HCT116 (cell line): ENCODE measurements around the gene IL11. TPM values are rescaled to one million over a fixed set of nuclear protein-coding genes. Genes with fewer than 3 reads are reported as not detected.
A peak's percentile ranks its signal among the peaks of the same experiment; 100 is the strongest.

Source experiments
- ATAC-seq: fragments of 200-7000 bp; cut with Tn5 transposase; 2 replicates; pipeline ENCODE4 v1.9.1; 2020; ENCODE audit warnings: mild to moderate bottlenecking, moderate library complexity
- BruUV-seq: library from RNA; stranded (reverse); fragments of 400-500 nt; replicated peaks from 2 replicates; lab custom pipeline; 2021; lab: Mats Ljungman, UMichigan
- CTCF ChIA-PET: fragments of 300-600 bp; sonication (Branson Sonifier 250); formaldehyde crosslinking; loops from one replicate; lab custom pipeline; 2021; ENCODE audit warnings: antibody characterized with exemption; lab: Charles Lee
- POLR2A ChIA-PET: fragments of 300-600, 350-600 bp; sonication (Branson Sonifier 250); formaldehyde crosslinking; loops from one replicate; lab custom pipeline; 2021; ENCODE audit warnings: antibody characterized with exemption; lab: Charles Lee
- RAD21 ChIA-PET, 2 experiments: fragments of 300-600 bp; sonication (Branson Sonifier 250); formaldehyde crosslinking; loops; one replicate each; lab custom pipeline; 2023; ENCODE audit warnings: low total read pairs in 2 of 2; ENCODE audit not compliant: uncharacterized antibody in 2 of 2, unreplicated experiment in 2 of 2, low non-redundant PET in 1 of 2; lab: Charles Lee
- DNase-seq: peaks from one replicate; pipeline ENCODE4 v3.0.0-alpha.2; 2010; ENCODE audit warnings: low read depth, low spot score
- H2AFZ ChIP-seq: fragments of 200-600 bp; shearing (Covaris generic), sonication (generic); 2 replicates; pipeline ENCODE4 v1.6.1; 2017; ENCODE audit warnings: low read depth, mixed run types, mixed read lengths, antibody characterized with exemption, low read length; ENCODE audit not compliant: poor library complexity, severe bottlenecking
- H3K27ac ChIP-seq: 2 replicates; pipeline ENCODE4 v1.5.1; 2012; ENCODE audit warnings: low read depth, low read length
- H3K27me3 ChIP-seq: fragments of 200-600 bp; sonication (generic); 2 replicates; pipeline ENCODE4 v1.6.1; 2016; ENCODE audit warnings: mixed run types, low read length, mixed read lengths; ENCODE audit not compliant: insufficient read depth
- H3K36me3 ChIP-seq, 2 experiments: fragments of 200-500 bp in 1 of 2; fragments of 200-600 bp in 1 of 2; sonication (Bioruptor generic) in 1 of 2; sonication (generic) in 1 of 2; 2 replicates each; pipeline versions ENCODE4 v1.5.1 to v1.6.1; 2014 to 2016; ENCODE audit warnings: low read length in 2 of 2, inconsistent platforms in 1 of 2, mixed read lengths in 1 of 2, mixed run types in 1 of 2; ENCODE audit not compliant: insufficient read depth in 2 of 2, control insufficient read depth in 1 of 2
- H3K4me1 ChIP-seq, 2 experiments: fragments of 200-600 bp in 1 of 2; sonication (generic) in 1 of 2; 2 replicates each; pipeline versions ENCODE4 v1.5.1 to v1.6.1; 2012 to 2017; ENCODE audit warnings: low read length in 2 of 2, inconsistent platforms in 1 of 2, mild to moderate bottlenecking in 1 of 2, mixed read lengths in 1 of 2, mixed run types in 1 of 2, moderate library complexity in 1 of 2; ENCODE audit not compliant: insufficient read depth in 2 of 2, control insufficient read depth in 1 of 2
- H3K4me2 ChIP-seq: fragments of 200-600 bp; sonication (generic); 2 replicates; pipeline ENCODE4 v1.6.1; 2017; ENCODE audit warnings: mixed run types, low read length, mixed read lengths
- H3K4me3 ChIP-seq, 2 experiments: fragments of 200-600 bp in 1 of 2; sonication (generic) in 1 of 2; replicated peaks in 1 of 2; 2 replicates each; pipeline ENCODE4 v1.5.1; 2011 to 2016; ENCODE audit warnings: low read length in 2 of 2, control low read depth in 1 of 2, low read depth in 1 of 2, mild to moderate bottlenecking in 1 of 2, mixed read lengths in 1 of 2, mixed run types in 1 of 2
- H3K79me2 ChIP-seq: fragments of 200-600 bp; sonication (generic); 2 replicates; pipeline ENCODE4 v1.6.1; 2017; ENCODE audit warnings: mild to moderate bottlenecking, mixed run types, low read length, moderate library complexity, mixed read lengths; ENCODE audit not compliant: insufficient read depth
- H3K9ac ChIP-seq: fragments of 200-600 bp; sonication (generic); 2 replicates; pipeline ENCODE4 v1.6.1; 2016; ENCODE audit warnings: low read length, mixed read lengths
- H3K9me2 ChIP-seq: fragments of 200-600 bp; sonication (generic), shearing (Covaris generic); 2 replicates; pipeline ENCODE4 v1.6.1; 2017; ENCODE audit warnings: mixed run types, mild to moderate bottlenecking, moderate library complexity; ENCODE audit not compliant: insufficient read depth
- H3K9me3 ChIP-seq, 2 experiments: fragments of 200-500 bp in 1 of 2; fragments of 200-600 bp in 1 of 2; sonication (Bioruptor generic) in 1 of 2; sonication (generic) in 1 of 2; 2 replicates each; pipeline ENCODE4 v1.6.1; 2014 to 2017; ENCODE audit warnings: low read length in 2 of 2, mixed read lengths in 2 of 2, inconsistent platforms in 1 of 2, low read depth in 1 of 2, mild to moderate bottlenecking in 1 of 2, mixed run types in 1 of 2, moderate library complexity in 1 of 2; ENCODE audit not compliant: control insufficient read depth in 1 of 2, insufficient read depth in 1 of 2
- H4K20me1 ChIP-seq: fragments of 200-600 bp; sonication (generic), shearing (Covaris generic); 2 replicates; pipeline ENCODE4 v1.6.1; 2017; ENCODE audit warnings: mixed run types, mild to moderate bottlenecking, moderate library complexity; ENCODE audit not compliant: insufficient read depth
- CBX3 ChIP-seq: IDR thresholded peaks from 2 replicates; pipeline ENCODE4 v1.6.1; 2012; ENCODE audit warnings: low read depth
- CTCF ChIP-seq, 3 experiments: fragments of 200-600 bp in 1 of 3; sonication (generic) in 1 of 3; IDR thresholded peaks in 2 of 3; conservative IDR thresholded peaks in 1 of 3; 2 replicates each; pipeline ENCODE4 v1.5.1; 2012 to 2017; ENCODE audit warnings: low read depth in 2 of 3, low read length in 2 of 3, antibody characterized with exemption in 1 of 3, borderline replicate concordance in 1 of 3, control low read depth in 1 of 3, mild to moderate bottlenecking in 1 of 3, mixed read lengths in 1 of 3, mixed run types in 1 of 3, moderate library complexity in 1 of 3; ENCODE audit not compliant: insufficient read depth in 1 of 3
- EGR1 ChIP-seq: IDR thresholded peaks from 2 replicates; pipeline ENCODE4 v1.6.1; 2012; ENCODE audit warnings: low read depth
- ELF1 ChIP-seq: IDR thresholded peaks from 2 replicates; pipeline ENCODE4 v1.6.1; 2012; ENCODE audit warnings: low read depth, borderline replicate concordance
- EZH2 ChIP-seq: fragments of 200-600 bp; sonication (generic); IDR thresholded peaks from 2 replicates; pipeline ENCODE4 v1.6.1; 2017; ENCODE audit warnings: antibody characterized with exemption, mixed run types
- FOSL1 ChIP-seq: IDR thresholded peaks from 2 replicates; pipeline ENCODE4 v1.6.1; 2012; ENCODE audit warnings: low read depth
- JUND ChIP-seq: IDR thresholded peaks from 2 replicates; pipeline ENCODE4 v1.6.1; 2012
- MAX ChIP-seq: IDR thresholded peaks from 2 replicates; pipeline ENCODE4 v1.6.1; 2012
- POLR2A ChIP-seq: IDR thresholded peaks from 2 replicates; pipeline ENCODE4 v1.7.0; 2011; ENCODE audit warnings: borderline replicate concordance; ENCODE audit not compliant: insufficient read depth, insufficient read length; ENCODE audit errors: extremely low read depth
- POLR2AphosphoS5 ChIP-seq: IDR thresholded peaks from 2 replicates; pipeline ENCODE4 v1.6.1; 2011; ENCODE audit warnings: mild to moderate bottlenecking, low read depth, low read length, moderate library complexity
- RAD21 ChIP-seq: IDR thresholded peaks from 2 replicates; pipeline ENCODE4 v1.6.1; 2012; ENCODE audit warnings: low read depth, mild to moderate bottlenecking
- TCF7L2 ChIP-seq: IDR thresholded peaks from 2 replicates; pipeline ENCODE4 v1.7.0; 2011; ENCODE audit warnings: borderline replicate concordance, inconsistent platforms; ENCODE audit not compliant: insufficient read depth, insufficient read length; ENCODE audit errors: extremely low read depth
- ZBTB33 ChIP-seq: IDR thresholded peaks from 2 replicates; pipeline ENCODE4 v1.6.1; 2011; ENCODE audit warnings: mild to moderate bottlenecking, low read length, moderate library complexity; ENCODE audit not compliant: insufficient replicate concordance; ENCODE audit errors: extremely low read depth
- intact Hi-C: fragments of 100-400 bp; cut with micrococcal nuclease; formaldehyde crosslinking; loops from 2 replicates; pipeline ENCODE4 v1.10.0; 2022
- total RNA-seq: library from RNA; stranded (reverse); gene quantifications from one replicate; pipeline ENCODE4 v1.2.1, GENCODE V29; 2021; ENCODE audit not compliant: unreplicated experiment
- TF ChIP-seq, protein P1 (sequence below): IDR thresholded peaks from 2 replicates; pipeline ENCODE4 v1.6.1; 2012; ENCODE audit warnings: low read depth
- TF ChIP-seq, protein P2 (sequence below): IDR thresholded peaks from 2 replicates; pipeline ENCODE4 v1.6.1; 2012

The IL11 gene
- total RNA-seq, 1 experiment from 2014 or later = 2.8 TPM

GRCh38 chr19:55384920-55385723 lies 14.9 kb upstream of the IL11 start:
- peak; percentile 44 for TF ChIP-seq MAX
- TF ChIP-seq, protein P1, sequence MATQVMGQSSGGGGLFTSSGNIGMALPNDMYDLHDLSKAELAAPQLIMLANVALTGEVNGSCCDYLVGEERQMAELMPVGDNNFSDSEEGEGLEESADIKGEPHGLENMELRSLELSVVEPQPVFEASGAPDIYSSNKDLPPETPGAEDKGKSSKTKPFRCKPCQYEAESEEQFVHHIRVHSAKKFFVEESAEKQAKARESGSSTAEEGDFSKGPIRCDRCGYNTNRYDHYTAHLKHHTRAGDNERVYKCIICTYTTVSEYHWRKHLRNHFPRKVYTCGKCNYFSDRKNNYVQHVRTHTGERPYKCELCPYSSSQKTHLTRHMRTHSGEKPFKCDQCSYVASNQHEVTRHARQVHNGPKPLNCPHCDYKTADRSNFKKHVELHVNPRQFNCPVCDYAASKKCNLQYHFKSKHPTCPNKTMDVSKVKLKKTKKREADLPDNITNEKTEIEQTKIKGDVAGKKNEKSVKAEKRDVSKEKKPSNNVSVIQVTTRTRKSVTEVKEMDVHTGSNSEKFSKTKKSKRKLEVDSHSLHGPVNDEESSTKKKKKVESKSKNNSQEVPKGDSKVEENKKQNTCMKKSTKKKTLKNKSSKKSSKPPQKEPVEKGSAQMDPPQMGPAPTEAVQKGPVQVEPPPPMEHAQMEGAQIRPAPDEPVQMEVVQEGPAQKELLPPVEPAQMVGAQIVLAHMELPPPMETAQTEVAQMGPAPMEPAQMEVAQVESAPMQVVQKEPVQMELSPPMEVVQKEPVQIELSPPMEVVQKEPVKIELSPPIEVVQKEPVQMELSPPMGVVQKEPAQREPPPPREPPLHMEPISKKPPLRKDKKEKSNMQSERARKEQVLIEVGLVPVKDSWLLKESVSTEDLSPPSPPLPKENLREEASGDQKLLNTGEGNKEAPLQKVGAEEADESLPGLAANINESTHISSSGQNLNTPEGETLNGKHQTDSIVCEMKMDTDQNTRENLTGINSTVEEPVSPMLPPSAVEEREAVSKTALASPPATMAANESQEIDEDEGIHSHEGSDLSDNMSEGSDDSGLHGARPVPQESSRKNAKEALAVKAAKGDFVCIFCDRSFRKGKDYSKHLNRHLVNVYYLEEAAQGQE = no peak
- TF ChIP-seq FOSL1 = no peak
- no peak for TF ChIP-seq RAD21
- TF ChIP-seq CBX3 = no peak
- no peak for TF ChIP-seq ZBTB33
- TF ChIP-seq, protein P2, sequence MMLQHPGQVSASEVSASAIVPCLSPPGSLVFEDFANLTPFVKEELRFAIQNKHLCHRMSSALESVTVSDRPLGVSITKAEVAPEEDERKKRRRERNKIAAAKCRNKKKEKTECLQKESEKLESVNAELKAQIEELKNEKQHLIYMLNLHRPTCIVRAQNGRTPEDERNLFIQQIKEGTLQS = no peak
- TF ChIP-seq TCF7L2 = no peak
- TF ChIP-seq CTCF (IDR thresholded peaks at IDR 0.05 in 2 of 3, conservative IDR thresholded peaks at IDR 0.05 in 1 of 3; ENCODE audit: borderline replicate concordance in 1 of 3, insufficient read depth in 1 of 3, low read depth in 2 of 3, low read length in 2 of 3) = no peak
- no peak for TF ChIP-seq EGR1
- TF ChIP-seq POLR2A = no peak
- no peak for TF ChIP-seq ELF1
- TF ChIP-seq EZH2 = no peak
- TF ChIP-seq JUND = no peak
- peak; percentile 67 for TF ChIP-seq POLR2AphosphoS5
- RAD21 ChIA-PET = interaction anchor here in 1 of 2 experiments (0.6 kb wide), 1 partner anchor 73 kb away, joined by 11 read pairs; no protein-coding TSS in a partner anchor

More at GRCh38 chr19:55384920-55385723, 14.9 kb upstream of the IL11 start:
- H4K20me1 ChIP-seq = peaks cover 37% of the 10 kb centered on the region; the same call in 1 of the 2 replicates
- ChIA-PET CTCF (interaction anchor here (0.9 to 1.4 kb wide), 2 partner anchors 243 to 244 kb away, joined by 3 to 6 read pairs; no protein-coding TSS in a partner anchor), POLR2A (interaction anchor here (0.8 to 2.9 kb wide), 10 partner anchors 12 to 269 kb away, joined by 3 to 13 read pairs (median 6); partner anchors contain the start of genes HSPBP1, PPP6R1 and UBE2S)
- no peaks in the 10 kb centered on the region for H3K27me3 ChIP-seq
- peak; percentile 79 for ATAC-seq
- intact Hi-C loops = loop anchor here (2.0 to 5.0 kb wide), 2 partner anchors 46 to 83 kb away; partner anchors contain the start of gene KMT5C
- BruUV-seq = TSS peak; percentile 85
- H3K4me3 ChIP-seq = peak overlapping the region; percentile 99 to 100
- H3K9me3 ChIP-seq = no peaks in the 10 kb centered on the region
- H3K36me3 ChIP-seq = peaks cover 18 to 42% of the 10 kb centered on the region in 2 experiments
- H3K9ac ChIP-seq = peak overlapping the region; percentile 94
- peaks cover 64% of the 10 kb centered on the region for H3K79me2 ChIP-seq
- DNase-seq = peak; percentile 90
- H2AFZ ChIP-seq = no peak overlapping the region
- peaks cover 6 to 64% of the 10 kb centered on the region in 2 experiments; a peak in 3 of 4 replicates for H3K4me1 ChIP-seq
- peak overlapping the region; percentile 99 for H3K27ac ChIP-seq
- H3K9me2 ChIP-seq = no peaks in the 10 kb centered on the region
- H3K4me2 ChIP-seq = peak overlapping the region; percentile 99
